DOHH2 (cell line): ENCODE results near the gene PGA4.
"Not testable (repeated sequence)": the region's sequence is repeated elsewhere in the genome, so short reads cannot be mapped to it uniquely, and the experiment has no call there.

ENCODE experiments used
- CTCF ChIP-seq: fragments of 200-600 bp; sonication (generic); IDR thresholded peaks from one replicate; pipeline ENCODE4 v1.5.1; 2014; ENCODE audit warnings: antibody characterized with exemption, mild to moderate bottlenecking, low read depth, low read length; ENCODE audit not compliant: poor library complexity, severe bottlenecking
- EZH2phosphoT487 ChIP-seq: fragments of 200-600 bp; sonication (generic); IDR thresholded peaks from 2 replicates; pipeline ENCODE4 v1.6.1; 2017; ENCODE audit warnings: borderline replicate concordance, mild to moderate bottlenecking, antibody characterized with exemption, low read length, moderate library complexity, mixed read lengths

GRCh38 chr11:61250796-61251765 lies 28.9 kb downstream of the PGA4 start:
- TF ChIP-seq CTCF, EZH2phosphoT487: not testable (repeated sequence)
